B cell (primary cell): ENCODE measurements around the gene PSD4. TPM values are rescaled to one million over a fixed set of nuclear protein-coding genes. Genes with fewer than 3 reads are reported as not detected.

Experiments used
- ATAC-seq: fragments of 200-7000 bp; cut with Tn5 transposase; one replicate; pipeline ENCODE4 v1.10.0; 2021; ENCODE audit warnings: low read depth, mild to moderate bottlenecking, moderate number of reproducible peaks, moderate library complexity
- CTCF ChIA-PET: fragments of 350-600 bp; sonication (Branson Sonifier 250); formaldehyde crosslinking; loops from one replicate; lab custom pipeline; 2021; ENCODE audit warnings: antibody characterized with exemption, inconsistent platforms; lab: Charles Lee
- POLR2A ChIA-PET: fragments of 350-600 bp; sonication (Branson Sonifier 250); formaldehyde crosslinking; loops from one replicate; lab custom pipeline; 2021; ENCODE audit warnings: antibody characterized with exemption; lab: Charles Lee
- DNase-seq: peaks from one replicate; pipeline ENCODE4 v3.0.0; 2013
- H2AFZ ChIP-seq: 2 replicates; pipeline ENCODE4 v1.6.1; 2012; ENCODE audit warnings: mild to moderate bottlenecking, low read depth, low read length; ENCODE audit not compliant: insufficient read depth, poor library complexity, severe bottlenecking
- H3K27ac ChIP-seq, 2 donors: 1 replicate in 1 of 2; 2 replicates in 1 of 2; pipeline ENCODE4 v1.5.1; 2012 to 2013; ENCODE audit warnings: low read length in 2 of 2, mild to moderate bottlenecking in 2 of 2, moderate library complexity in 1 of 2
- H3K27me3 ChIP-seq, 4 experiments: fragments of 200-600 bp in 1 of 4; sonication (generic) in 1 of 4; replicated peaks in 1 of 4; 1 replicate in 2 of 4; 2 replicates in 2 of 4; pipeline versions ENCODE4 v1.6.1 to v1.7.0; 2013 to 2016; ENCODE audit warnings: low read length in 3 of 4, mild to moderate bottlenecking in 2 of 4, mixed read lengths in 1 of 4, moderate library complexity in 1 of 4; ENCODE audit not compliant: insufficient read depth in 4 of 4, control insufficient read depth in 3 of 4; ENCODE audit errors: control extremely low read depth in 1 of 4
- H3K36me3 ChIP-seq, 2 experiments: replicated peaks in 1 of 2; 1 replicate in 1 of 2; 2 replicates in 1 of 2; pipeline versions ENCODE4 v1.6.1 to v1.7.1; 2013; ENCODE audit warnings: low read length in 1 of 2; ENCODE audit not compliant: insufficient read depth in 2 of 2, control insufficient read depth in 1 of 2; ENCODE audit errors: control extremely low read depth in 1 of 2, extremely low read depth in 1 of 2
- H3K4me1 ChIP-seq, 2 donors: fragments of 200-600 bp in 1 of 2; sonication (generic) in 1 of 2; 1 replicate in 1 of 2; 2 replicates in 1 of 2; pipeline versions ENCODE4 v1.5.1 to v1.6.1; 2013 to 2017; ENCODE audit warnings: low read length in 2 of 2; ENCODE audit not compliant: control insufficient read depth in 2 of 2, insufficient read depth in 2 of 2
- H3K4me2 ChIP-seq: replicated peaks from 2 replicates; pipeline ENCODE3; 2012; ENCODE audit warnings: mild to moderate bottlenecking, low read depth, low read length; ENCODE audit not compliant: poor library complexity, severe bottlenecking
- H3K4me3 ChIP-seq, 5 experiments: fragments of 200-600 bp in 1 of 5; sonication (generic) in 1 of 5; 1 replicate in 3 of 5; 2 replicates in 2 of 5; pipeline versions ENCODE4 v1.5.1 to v1.7.0; 2011 to 2016; ENCODE audit warnings: low read length in 4 of 5, mild to moderate bottlenecking in 4 of 5, low read depth in 2 of 5, control low read depth in 1 of 5, moderate library complexity in 1 of 5; ENCODE audit not compliant: insufficient read depth in 1 of 5; ENCODE audit errors: control extremely low read depth in 1 of 5, extremely low read depth in 1 of 5
- H3K79me2 ChIP-seq: fragments of 200-600 bp; sonication (generic); one replicate; pipeline ENCODE4 v1.6.0; 2016; ENCODE audit warnings: low read length; ENCODE audit not compliant: control insufficient read depth, insufficient read depth
- H3K9ac ChIP-seq: fragments of 200-600 bp; sonication (generic); 2 replicates; pipeline ENCODE4 v1.6.1; 2017; ENCODE audit warnings: mild to moderate bottlenecking, low read length, moderate library complexity
- H3K9me3 ChIP-seq, 3 donors: one replicate each; pipeline versions ENCODE4 v1.6.1 to v1.7.1; 2013; ENCODE audit warnings: low read length in 2 of 3; ENCODE audit not compliant: control insufficient read depth in 2 of 3, insufficient read depth in 1 of 3; ENCODE audit errors: control extremely low read depth in 1 of 3
- H4K20me1 ChIP-seq: 2 replicates; pipeline ENCODE4 v1.6.0; 2012; ENCODE audit warnings: mild to moderate bottlenecking, low read length; ENCODE audit not compliant: insufficient read depth, control insufficient read depth, poor library complexity, severe bottlenecking
- H3K27ac Mint-ChIP-seq: one replicate; pipeline ENCODE4 v1.8.0; 2021; ENCODE audit warnings: mixed read lengths
- H3K27me3 Mint-ChIP-seq: one replicate; pipeline ENCODE4 v1.8.0; 2021; ENCODE audit warnings: mixed read lengths
- H3K4me1 Mint-ChIP-seq: one replicate; pipeline ENCODE4 v1.8.0; 2021; ENCODE audit warnings: mixed read lengths
- H3K4me3 Mint-ChIP-seq: one replicate; pipeline ENCODE4 v1.8.0; 2021; ENCODE audit warnings: mixed read lengths
- H3K9me3 Mint-ChIP-seq: one replicate; pipeline ENCODE4 v1.8.0; 2022; ENCODE audit warnings: mixed read lengths; ENCODE audit not compliant: insufficient read depth
- EZH2 ChIP-seq: IDR thresholded peaks from 2 replicates; pipeline ENCODE4 v1.6.1; 2012; ENCODE audit warnings: borderline replicate concordance, low read depth, mild to moderate bottlenecking, moderate library complexity, low read length; ENCODE audit not compliant: insufficient read depth, poor library complexity, severe bottlenecking
- WGBS: methylation state at CpG from one replicate; pipeline ENCODE4 v1.1.5; 2013; ENCODE audit warnings: missing lambda C conversion rate; ENCODE audit not compliant: insufficient coverage; 5-methylcytosine and 5-hydroxymethylcytosine counted together
- intact Hi-C: fragments of 100-400 bp; cut with micrococcal nuclease; formaldehyde crosslinking; loops from one replicate; pipeline ENCODE4 v1.10.0; 2022
- polyA plus RNA-seq: library from polyadenylated mRNA; depleted of rRNA; stranded (reverse); fragments of >200 nt; gene quantifications from 2 replicates; pipeline ENCODE4 v1.2.3, GENCODE V29; 2012
- total RNA-seq, 2 donors: library from RNA; stranded (reverse); fragments of 120-200 nt in 1 of 2; gene quantifications; 1 replicate in 1 of 2; 2 replicates in 1 of 2; pipeline versions ENCODE4 v1.2.3 to v1.2.4, GENCODE V29; 2013 to 2022
- TF ChIP-seq, protein P1 (sequence below): fragments of 200-600 bp; IDR thresholded peaks from one replicate; pipeline ENCODE4 v1.8.0; 2022; ENCODE audit warnings: antibody characterized with exemption, mild to moderate bottlenecking

The PSD4 gene
- total and polyA plus RNA-seq, 2 donors (not counting 1 experiment from before 2014, with no cell fraction given) = 87.1 to 203 TPM

DNA sequence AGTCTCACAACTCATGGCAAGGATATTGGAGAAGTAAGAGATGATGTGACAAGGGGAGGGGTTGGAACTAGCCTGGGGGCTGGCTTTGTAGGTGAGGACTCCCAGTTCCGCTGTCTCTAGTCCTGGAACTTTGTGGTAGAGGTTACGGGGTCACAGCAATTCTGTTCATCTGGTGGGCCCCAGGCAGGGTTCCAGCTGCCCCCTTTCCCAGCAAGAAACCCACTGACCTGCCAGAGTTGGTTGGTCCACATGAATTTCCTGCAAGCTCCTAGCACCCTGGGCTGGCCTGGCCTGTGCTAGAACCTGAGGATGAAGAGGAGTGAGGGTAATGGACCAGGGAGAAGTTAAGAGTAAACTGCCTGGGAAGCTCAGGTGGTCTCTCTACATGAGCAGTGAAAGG lies 41.3 kb downstream of the PSD4 start:
- H3K4me3 Mint-ChIP-seq = no peak overlapping the region
- no peaks in the 10 kb centered on the region for H3K36me3 ChIP-seq
- no peak overlapping the region for H3K4me3 ChIP-seq
- intact Hi-C loops = no loop called here
- peaks cover 20% of the 10 kb centered on the region for H3K27me3 Mint-ChIP-seq
- DNase-seq (no peak), ATAC-seq (no peak)
- H3K27ac ChIP-seq = no peak overlapping the region
- no peaks in the 10 kb centered on the region for H4K20me1 ChIP-seq
- H3K9ac ChIP-seq = no peak overlapping the region
- H3K27me3 ChIP-seq = peaks cover 0 to 21% (median 6%) of the 10 kb centered on the region in 4 experiments
- H3K9me3 ChIP-seq = no peaks in the 10 kb centered on the region
- no peaks in the 10 kb centered on the region for H3K79me2 ChIP-seq
- POLR2A ChIA-PET = no interaction called here
- CTCF ChIA-PET = interaction anchor here (1.2 kb wide), 1 partner anchor 11 kb away, joined by 5 read pairs; no protein-coding TSS in a partner anchor
- no peak overlapping the region for H3K4me2 ChIP-seq
- peaks cover 15% of the 10 kb centered on the region for H3K4me1 Mint-ChIP-seq
- WGBS = 100% methylated on average over 2 of the region's 2 CpGs
- H2AFZ ChIP-seq = no peak overlapping the region
- no peaks in the 10 kb centered on the region for H3K9me3 Mint-ChIP-seq
- no peak overlapping the region for H3K27ac Mint-ChIP-seq
- TF ChIP-seq EZH2 = no peak
- TF ChIP-seq, protein P1, sequence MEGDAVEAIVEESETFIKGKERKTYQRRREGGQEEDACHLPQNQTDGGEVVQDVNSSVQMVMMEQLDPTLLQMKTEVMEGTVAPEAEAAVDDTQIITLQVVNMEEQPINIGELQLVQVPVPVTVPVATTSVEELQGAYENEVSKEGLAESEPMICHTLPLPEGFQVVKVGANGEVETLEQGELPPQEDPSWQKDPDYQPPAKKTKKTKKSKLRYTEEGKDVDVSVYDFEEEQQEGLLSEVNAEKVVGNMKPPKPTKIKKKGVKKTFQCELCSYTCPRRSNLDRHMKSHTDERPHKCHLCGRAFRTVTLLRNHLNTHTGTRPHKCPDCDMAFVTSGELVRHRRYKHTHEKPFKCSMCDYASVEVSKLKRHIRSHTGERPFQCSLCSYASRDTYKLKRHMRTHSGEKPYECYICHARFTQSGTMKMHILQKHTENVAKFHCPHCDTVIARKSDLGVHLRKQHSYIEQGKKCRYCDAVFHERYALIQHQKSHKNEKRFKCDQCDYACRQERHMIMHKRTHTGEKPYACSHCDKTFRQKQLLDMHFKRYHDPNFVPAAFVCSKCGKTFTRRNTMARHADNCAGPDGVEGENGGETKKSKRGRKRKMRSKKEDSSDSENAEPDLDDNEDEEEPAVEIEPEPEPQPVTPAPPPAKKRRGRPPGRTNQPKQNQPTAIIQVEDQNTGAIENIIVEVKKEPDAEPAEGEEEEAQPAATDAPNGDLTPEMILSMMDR = no peak
- H3K4me1 ChIP-seq = peaks cover 10 to 12% of the 10 kb centered on the region in 2 donors

DNA sequence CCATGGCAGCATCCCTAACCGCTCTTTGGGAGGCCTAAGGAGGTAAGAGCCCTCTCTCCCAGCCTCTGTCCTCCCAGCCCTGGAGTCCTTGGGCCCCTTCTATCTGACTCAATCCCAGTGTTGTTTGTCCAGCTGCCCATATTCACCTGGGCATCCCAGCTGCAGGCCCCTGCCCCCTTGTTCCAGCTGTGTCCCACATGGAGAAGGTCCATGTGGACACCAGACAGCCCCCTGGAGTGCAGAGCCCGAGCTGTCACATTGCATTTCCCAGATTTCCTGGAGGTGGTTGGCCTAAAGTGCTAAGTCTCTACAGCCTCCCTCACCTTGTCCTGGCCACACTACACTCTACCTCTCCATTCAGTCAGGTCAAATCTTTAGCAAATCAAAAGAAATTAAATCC lies 42.5 kb downstream of the PSD4 start:
- Histone ChIP-seq H4K20me1 (no peaks in the 10 kb centered on the region), H3K4me2 (no peak overlapping the region), H3K79me2 (no peaks in the 10 kb centered on the region), H3K9ac (no peak overlapping the region), H3K36me3 (no peaks in the 10 kb centered on the region), H3K4me1 (peaks cover 10 to 12% of the 10 kb centered on the region in 2 donors), H3K9me3 (no peaks in the 10 kb centered on the region), H3K4me3 (no peak overlapping the region), H2AFZ (no peak overlapping the region), H3K27me3 (peaks cover 0 to 21% (median 6%) of the 10 kb centered on the region in 4 experiments), H3K27ac (no peak overlapping the region)
- ATAC-seq = no peak
- H3K4me1 Mint-ChIP-seq = peaks cover 15% of the 10 kb centered on the region
- CTCF ChIA-PET = interaction anchor here (0.9 to 2.1 kb wide), 3 partner anchors 12 to 79 kb away, joined by 3 to 10 read pairs (median 4); no protein-coding TSS in a partner anchor
- TF ChIP-seq, protein P1 = no peak
- TF ChIP-seq EZH2 = no peak
- H3K27me3 Mint-ChIP-seq = peaks cover 20% of the 10 kb centered on the region
- 96% methylated on average over 2 of the region's 2 CpGs for WGBS
- DNase-seq = no peak
- intact Hi-C loops = no loop called here
- POLR2A ChIA-PET = no interaction called here
- no peak overlapping the region for H3K4me3 Mint-ChIP-seq
- H3K27ac Mint-ChIP-seq = no peak overlapping the region
- H3K9me3 Mint-ChIP-seq = no peaks in the 10 kb centered on the region
